Purkinje cell (primary cell): ENCODE results near the gene CAMSAP2. TPM values are rescaled to one million over a fixed set of nuclear protein-coding genes. Genes with fewer than 3 reads are reported as not detected.

Experiments used
- polyA plus RNA-seq: library from polyadenylated mRNA; unstranded; fragments of >200 nt; fragmentation: Nextera tagmentation; gene quantifications from 2 replicates; pipeline ENCODE4 v1.2.1, GENCODE V29; 2014

The CAMSAP2 gene
- polyA plus RNA-seq, result 156 and 163 TPM in 2 replicates

GRCh38 chr1:200738327-200738948 lies at the start of gene CAMSAP2:
Gene CAMSAP2, plus strand, starts transcription at chr1:200738893. Its CDS starts 935 bp downstream, at chr1:200739828.

GRCh38 chr1:200872446-200873115 lies 133.9 kb downstream of the CAMSAP2 start, which contains the start of gene GPR25:
Gene GPR25, plus strand, starts transcription at chr1:200872981. Its CDS starts 57 bp downstream, at chr1:200873038.

DNA sequence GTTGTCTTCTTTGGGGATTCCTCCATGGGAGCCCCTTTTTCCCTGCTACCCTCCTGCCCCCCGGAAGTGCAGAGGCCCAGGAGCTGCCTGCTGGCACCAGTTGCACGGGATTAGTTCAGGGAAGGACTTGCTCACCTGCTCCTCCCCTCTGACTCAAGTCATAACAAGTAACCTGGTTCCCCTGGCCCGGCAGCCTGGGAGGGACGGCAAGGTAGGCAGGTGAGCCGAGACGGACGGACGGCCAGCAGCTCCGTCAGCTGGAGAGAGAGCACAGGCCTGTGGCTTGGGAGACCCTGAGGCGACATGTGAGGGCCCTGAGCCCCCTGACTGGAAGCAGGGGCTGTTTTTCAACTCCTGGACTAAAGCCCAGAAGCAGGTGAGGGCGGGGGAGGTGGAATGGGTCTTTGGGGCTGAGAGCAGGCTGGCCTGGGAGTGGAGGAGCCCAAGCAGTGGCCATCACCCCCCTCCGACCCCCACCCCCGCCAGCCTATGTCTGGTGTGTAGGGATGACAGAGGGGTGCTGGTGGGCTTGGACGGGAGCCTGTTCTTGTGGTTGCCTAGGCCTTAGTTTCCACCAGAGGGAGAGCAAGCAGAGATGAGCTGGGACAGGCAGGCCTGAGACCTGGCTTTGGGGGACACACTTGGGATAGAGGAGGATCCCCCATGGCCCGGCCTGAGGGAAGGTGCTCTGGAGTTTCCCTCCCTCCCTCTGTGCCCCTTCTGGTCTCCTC lies 156.2 kb downstream of the CAMSAP2 start, which contains the start of gene INAVA:
INAVA (plus strand) TSS at position 189 of the 731 bp plus-strand sequence. CDS start 3,501 bp downstream, outside the sequence.

Other genes starting within 250 kb of the CAMSAP2 start
- gene KIF14, start 118.1 kb upstream of the CAMSAP2 start, polyA plus RNA-seq, result 0.12 and 0.17 TPM in 2 replicates
- 23.8 and 36.7 TPM in 2 replicates for gene DDX59, start 69.0 kb upstream of the CAMSAP2 start, polyA plus RNA-seq
- gene GPR25, start 134.1 kb downstream of the CAMSAP2 start, polyA plus RNA-seq, result not detected in 2 replicates
- gene INAVA, start 156.0 kb downstream of the CAMSAP2 start, polyA plus RNA-seq, result 0.66 TPM in 1 of 2 replicates, not detected in the other